GM10266 (cell line): ENCODE data around the gene ARHGAP18.
A peak's percentile ranks its signal among the peaks of the same experiment; 100 is the strongest.

Experiments
- DNase-seq: peaks from one replicate; pipeline ENCODE4 v3.0.0; 2012; ENCODE audit errors: extremely low spot score
- TF ChIP-seq, protein P1 (sequence below): IDR thresholded peaks from 2 replicates; pipeline ENCODE4 v1.5.1; 2012; ENCODE audit warnings: mild to moderate bottlenecking, low read depth; ENCODE audit not compliant: control insufficient read depth, insufficient read depth; ENCODE audit errors: missing control alignments

Gene ARHGAP18

DNA sequence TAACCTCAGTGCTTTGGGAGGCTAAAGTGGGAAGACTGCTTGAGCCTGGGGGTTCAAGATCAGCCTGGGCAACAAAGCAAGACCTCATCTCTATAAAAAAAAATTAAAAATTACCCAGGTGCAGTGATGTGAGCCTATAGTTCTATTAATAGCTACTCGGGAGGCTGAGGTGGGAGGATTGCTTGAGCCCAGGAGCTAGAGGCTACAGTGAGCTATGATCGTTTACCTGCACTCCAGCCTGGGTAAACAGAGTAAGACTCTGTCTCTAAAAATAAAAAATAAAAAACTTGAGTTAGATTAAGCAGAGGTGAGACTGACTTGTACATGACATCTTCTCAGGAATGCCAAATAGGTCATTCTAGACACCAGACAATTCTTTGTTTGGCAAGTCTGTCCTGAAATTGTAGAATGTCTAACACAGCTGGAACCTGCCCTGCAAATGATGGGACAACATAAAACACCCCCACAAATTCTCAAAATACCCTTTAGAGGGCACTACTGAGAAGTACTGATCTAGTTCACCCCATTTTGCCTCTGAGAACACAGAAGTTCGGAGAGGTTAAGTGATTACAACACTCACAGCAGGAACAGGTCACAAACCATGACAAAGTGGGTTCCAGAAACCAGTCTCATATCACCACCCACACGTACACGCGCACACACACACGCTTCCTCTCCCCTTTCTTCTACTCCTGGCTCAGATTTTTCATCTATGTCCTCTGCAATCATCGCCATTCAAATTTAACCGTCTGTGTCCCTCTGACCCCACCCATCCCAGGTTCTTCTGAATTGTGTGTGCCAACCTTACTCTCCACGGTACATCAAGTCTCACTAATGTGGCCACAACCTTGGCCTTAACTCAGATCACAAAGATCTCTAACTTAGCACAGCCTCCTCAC is 38.3 kb downstream of the ARHGAP18 start:
- peak; percentile 58 for DNase-seq
- TF ChIP-seq, protein P1, sequence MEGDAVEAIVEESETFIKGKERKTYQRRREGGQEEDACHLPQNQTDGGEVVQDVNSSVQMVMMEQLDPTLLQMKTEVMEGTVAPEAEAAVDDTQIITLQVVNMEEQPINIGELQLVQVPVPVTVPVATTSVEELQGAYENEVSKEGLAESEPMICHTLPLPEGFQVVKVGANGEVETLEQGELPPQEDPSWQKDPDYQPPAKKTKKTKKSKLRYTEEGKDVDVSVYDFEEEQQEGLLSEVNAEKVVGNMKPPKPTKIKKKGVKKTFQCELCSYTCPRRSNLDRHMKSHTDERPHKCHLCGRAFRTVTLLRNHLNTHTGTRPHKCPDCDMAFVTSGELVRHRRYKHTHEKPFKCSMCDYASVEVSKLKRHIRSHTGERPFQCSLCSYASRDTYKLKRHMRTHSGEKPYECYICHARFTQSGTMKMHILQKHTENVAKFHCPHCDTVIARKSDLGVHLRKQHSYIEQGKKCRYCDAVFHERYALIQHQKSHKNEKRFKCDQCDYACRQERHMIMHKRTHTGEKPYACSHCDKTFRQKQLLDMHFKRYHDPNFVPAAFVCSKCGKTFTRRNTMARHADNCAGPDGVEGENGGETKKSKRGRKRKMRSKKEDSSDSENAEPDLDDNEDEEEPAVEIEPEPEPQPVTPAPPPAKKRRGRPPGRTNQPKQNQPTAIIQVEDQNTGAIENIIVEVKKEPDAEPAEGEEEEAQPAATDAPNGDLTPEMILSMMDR, result peak; percentile 52

DNA sequence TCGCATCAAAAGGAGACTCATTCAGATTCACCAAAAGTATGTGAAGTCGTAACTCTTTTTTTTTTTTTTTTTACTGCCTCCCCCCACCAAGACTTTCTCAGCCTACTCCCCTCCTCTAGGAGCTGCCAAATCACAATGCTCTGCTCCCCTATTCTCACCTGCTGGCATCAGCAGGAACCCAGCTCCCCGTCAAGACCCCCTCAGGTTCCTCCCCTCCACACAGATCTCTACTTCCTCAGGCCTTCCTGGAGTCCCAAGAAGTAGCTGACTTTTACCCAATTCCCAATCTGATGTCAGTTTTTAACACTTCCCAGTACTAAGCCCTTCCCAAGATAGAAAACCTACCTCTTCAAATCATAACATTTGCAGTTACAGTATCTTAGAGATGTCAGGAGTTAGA is 39.3 kb downstream of the ARHGAP18 start:
- TF ChIP-seq, protein P1, result no peak
- DNase-seq, result no peak

DNA sequence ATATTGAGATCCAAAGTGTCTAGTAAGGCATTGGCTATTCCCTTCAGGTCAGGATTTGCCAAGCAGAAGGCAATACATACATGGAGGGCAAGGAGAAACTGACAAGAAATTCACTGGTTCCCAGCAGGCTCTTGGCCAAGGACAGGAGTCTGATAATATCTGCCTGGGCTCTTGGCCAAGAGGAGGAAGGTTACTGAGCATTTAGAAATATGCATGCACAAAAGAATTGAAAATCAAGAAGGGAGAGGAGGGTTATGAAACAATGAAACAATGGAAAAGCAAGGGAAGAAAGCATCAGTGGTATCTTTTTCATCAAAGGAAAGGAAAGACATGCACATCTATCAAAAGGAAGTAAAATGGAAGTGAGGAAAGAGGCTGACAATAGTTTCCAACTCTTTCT is 42.4 kb downstream of the ARHGAP18 start:
- DNase-seq, result no peak
- TF ChIP-seq, protein P1, result no peak

DNA sequence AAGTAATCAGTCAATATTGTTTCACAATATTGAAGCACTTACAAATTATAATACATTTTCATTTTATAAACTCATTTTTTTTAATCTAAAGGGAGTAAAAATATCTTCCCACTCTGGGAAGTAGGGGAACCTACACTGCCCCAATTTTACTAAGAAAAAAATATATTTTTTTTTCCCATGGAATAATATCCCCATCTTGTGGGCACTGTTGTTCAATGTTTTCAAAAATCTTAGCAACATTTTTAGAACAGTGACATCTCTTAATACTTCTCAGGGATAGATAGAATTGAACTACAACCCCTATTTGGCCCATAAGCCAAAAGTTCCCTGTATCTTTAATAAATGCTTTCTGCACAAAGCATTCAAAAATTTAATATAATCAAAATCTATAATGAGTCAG is 42.9 kb downstream of the ARHGAP18 start:
- TF ChIP-seq, protein P1, result no peak
- DNase-seq, result no peak

DNA sequence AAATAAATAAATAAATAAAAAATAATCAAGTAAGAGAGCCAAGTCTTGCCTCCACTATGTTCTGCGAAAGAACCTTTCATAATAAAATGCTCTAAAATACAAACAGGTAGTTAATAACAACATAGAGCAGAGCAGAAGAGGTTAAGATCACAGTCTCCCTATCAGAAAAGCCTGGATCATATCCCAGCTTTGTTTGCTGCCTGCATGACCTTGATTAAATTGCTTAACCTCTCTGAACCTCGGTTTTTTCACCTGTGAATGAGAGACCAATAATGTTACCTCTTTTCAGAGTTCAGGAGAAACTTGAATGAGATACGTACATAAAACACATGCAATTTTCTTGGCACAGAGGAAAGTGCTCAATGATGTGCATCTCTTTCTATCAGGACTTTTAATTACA is 44.4 kb downstream of the ARHGAP18 start:
- TF ChIP-seq, protein P1, result no peak
- no peak for DNase-seq

DNA sequence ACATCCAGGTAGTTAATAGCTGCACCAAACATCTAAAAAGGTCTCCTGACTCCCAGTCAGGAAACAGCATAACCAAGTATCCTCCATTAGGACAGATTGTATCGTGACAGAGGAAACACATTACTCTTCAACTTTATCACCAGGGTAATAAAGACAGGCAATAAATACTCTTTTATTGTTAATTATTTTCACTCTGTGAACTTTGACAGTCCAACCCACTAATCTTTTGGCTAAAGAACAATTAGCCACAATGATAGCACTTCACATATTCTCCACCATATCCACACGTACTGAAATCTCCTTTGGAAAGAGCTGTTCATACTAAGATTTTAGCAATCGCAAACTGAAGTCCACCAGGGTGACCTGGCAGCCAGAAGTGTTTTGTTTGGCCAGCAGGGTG is 46.4 kb downstream of the ARHGAP18 start:
- DNase-seq, result no peak
- TF ChIP-seq, protein P1, result no peak

DNA sequence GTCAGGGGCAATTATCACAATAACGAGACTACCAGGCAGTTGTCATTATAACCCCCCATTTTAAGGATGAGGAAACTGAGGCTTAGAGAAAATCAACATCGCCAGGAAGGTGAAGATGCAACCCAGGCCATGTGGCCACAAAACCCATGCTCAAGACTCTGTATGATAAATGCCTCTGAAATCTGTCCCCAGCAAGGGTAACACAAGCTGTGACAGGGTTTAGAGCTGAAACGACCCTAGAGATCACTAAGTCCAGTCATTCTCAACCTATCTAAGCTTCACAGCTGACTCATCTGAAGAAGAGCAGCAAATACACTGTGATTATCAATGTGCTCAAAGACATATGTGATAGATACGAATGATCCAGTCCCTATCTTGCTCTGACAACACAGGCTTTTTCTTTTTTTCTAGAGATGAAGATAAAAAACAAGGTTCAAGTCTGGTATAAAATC is 47.0 kb downstream of the ARHGAP18 start:
- DNase-seq, result peak; percentile 20
- TF ChIP-seq, protein P1, result no peak
